CD4-positive, alpha-beta T cell treated with Interleukin-10 for 1 hour (primary cell): ENCODE data around the gene AACS.
"Not testable (repeated sequence)": the region's sequence is repeated elsewhere in the genome, so short reads cannot be mapped to it uniquely, and the experiment has no call there.

Source experiments
- DNase-seq: peaks from one replicate; pipeline ENCODE4 v3.0.0-alpha.2; 2020

Gene AACS

GRCh38 chr12:125056306-125056705 is 8.9 kb upstream of the AACS start:
- DNase-seq = no peak

DNA sequence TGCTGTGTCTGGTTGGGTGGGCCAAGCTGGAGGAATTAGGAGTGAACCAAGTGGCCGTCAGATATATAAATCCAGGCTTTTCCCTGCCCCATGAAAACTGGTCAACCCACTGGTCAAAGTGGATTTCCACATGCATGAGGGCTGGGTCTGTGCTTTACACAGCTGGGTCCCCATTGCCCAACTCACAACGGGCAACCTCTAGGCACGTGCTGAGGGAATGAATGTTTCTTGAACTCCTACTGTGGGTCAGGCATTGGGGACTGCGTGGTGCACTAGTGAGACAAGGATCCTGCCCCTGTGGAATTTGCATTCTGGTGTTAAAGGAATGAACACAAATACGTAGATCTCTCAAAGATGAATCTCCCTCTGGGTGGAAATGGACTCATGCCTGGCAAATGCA is 7.5 kb upstream of the AACS start:
- no peak for DNase-seq

DNA sequence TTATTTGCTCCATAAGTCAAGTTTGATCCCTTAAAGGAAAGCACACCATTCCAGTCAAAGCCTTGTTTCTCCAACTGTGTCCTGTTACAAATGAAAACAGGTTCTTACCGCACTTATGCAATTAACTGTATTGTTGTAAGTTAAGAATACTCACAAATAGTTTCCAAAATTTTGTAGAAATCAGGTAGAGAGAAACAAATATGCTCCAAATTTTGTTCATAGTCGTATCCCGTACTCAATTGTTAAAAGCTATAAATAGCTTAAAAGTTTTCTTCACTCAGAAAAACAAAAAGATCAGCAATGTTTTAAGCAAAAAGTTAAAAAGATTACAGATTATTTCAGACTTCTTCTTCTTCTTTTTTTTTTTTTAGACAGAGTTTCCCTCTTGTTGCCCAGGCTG is 4.0 kb upstream of the AACS start:
- no peak for DNase-seq

- not testable (repeated sequence) for DNase-seq
These were observed 1.7 kb upstream of the AACS start for GRCh38 chr12:125063522-125063921.

DNA sequence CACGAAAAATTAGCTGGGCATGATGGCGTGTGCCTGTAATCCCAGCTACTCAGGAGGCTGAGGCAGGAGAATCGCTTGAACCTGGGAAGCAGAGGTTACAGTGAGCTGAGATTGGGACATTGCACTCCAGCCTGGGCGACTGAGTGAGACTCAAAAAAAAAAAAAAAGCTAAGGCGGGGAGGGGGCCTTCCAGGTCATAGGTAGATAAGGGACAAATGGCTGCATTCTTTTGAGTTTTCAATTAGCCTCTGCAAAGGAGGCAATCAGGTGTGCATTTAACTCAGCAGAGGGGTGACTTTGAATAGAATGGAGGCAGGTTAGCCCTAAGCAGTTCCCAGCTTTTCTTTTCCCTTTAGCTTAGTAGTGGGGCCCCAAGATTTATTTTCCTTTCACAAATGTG is 743 bp upstream of the AACS start:
- DNase-seq = no peak

- no peak for DNase-seq
These were observed 810 bp downstream of the AACS start for GRCh38 chr12:125065919-125066570.

- no peak for DNase-seq
These were observed 3.2 kb downstream of the AACS start for GRCh38 chr12:125068391-125068790.

- DNase-seq = no peak
These were observed 4.4 kb downstream of the AACS start for GRCh38 chr12:125069616-125070015.

DNA sequence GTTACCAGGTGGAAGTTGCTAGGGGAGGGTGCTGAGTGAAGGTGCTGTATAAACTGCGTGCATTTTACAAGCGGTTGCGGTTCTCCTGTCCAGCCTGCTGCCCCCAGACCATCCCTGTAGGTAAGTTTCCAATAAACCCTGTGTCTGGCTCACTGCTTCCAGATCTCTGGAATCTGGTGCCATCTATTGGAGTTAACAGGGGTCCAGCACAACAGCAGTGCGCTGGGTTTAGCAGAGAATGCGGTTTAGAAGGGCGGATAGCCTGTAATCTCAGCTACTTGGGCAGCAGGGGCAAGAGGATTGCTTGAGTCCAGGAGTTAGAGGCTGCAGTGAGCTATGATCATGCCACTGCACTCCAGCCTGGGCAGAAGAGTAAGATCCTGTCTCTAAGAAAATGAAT is 4.9 kb downstream of the AACS start:
- DNase-seq = no peak

DNA sequence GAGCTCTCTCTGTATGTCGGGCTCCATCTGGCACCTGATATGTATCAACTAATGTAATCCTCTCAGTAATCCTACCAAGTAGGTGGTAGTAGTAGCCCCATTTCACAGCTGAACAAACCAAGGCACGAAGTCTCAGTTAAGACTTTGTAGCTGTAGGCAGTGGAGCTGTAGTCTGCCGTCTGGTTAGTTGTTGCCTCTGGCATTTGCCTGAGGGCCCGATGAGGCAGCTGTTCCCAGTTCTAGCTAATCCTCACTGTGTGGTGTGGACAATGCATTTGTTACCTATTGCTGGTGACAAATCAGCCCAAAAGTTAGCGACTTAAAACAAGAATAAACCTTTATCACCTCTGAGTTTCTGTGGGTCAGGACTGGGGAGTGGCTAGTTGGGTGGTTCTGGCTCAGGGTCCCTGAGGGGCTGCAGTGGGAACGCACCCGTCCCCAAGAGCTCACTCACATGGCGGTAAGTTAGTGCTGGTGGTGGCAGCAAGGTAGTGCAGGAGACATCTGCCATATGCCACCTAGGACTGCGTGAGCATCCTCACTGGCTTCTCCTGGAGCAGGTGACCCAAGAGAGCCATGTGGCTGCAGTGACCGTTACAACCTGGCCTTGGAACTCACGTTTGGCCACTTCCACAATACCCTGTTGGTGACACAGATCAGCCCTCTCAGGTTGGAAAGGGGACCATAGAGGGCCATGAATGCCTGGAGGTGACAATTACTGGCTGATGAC is 5.6 kb downstream of the AACS start:
- no peak for DNase-seq

GRCh38 chr12:125071456-125071855 is 6.2 kb downstream of the AACS start:
- no peak for DNase-seq

GRCh38 chr12:125072496-125072895 is 7.3 kb downstream of the AACS start:
- DNase-seq = no peak

DNA sequence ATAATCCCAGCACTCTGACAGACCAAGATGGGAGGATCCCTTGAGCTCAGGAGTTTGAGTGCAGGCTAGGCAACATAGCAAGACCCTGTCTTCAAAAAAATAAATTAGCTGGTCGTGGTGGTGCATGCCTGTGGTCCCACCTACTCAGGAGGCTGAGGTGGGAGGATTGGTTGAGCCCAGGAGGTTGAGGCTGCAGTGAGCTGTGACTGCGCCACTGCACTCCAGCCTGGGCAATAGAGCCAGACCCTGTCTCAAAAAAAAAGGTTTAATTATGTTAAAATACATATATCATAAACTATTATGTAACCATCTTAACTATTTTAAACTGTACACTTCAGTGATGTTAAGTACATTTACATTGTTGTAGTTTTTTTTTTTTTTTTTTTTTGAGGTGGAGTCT is 9.1 kb downstream of the AACS start:
- DNase-seq = not testable (repeated sequence)

DNA sequence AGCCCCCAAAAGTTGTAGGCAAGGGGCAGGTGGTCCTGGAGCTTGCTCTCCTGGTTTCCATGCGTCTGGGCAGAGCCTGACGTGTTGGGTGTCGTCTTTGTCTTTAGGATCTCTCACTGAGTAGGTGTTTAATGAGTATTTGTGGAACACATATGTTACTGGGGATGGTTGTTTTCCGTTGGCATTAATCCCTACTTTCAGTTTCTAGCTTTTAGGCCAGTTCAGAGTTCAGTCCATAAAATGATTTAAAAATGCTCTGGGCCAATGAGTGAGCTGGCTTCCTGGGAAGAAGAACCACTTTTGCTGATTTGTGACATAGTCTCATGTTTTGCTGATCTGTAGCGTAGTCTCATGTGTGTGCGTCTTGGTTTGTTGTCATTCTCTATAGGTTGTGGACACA is 10.9 kb downstream of the AACS start:
- DNase-seq = no peak

GRCh38 chr12:125079084-125079483 is 13.8 kb downstream of the AACS start:
- no peak for DNase-seq

DNA sequence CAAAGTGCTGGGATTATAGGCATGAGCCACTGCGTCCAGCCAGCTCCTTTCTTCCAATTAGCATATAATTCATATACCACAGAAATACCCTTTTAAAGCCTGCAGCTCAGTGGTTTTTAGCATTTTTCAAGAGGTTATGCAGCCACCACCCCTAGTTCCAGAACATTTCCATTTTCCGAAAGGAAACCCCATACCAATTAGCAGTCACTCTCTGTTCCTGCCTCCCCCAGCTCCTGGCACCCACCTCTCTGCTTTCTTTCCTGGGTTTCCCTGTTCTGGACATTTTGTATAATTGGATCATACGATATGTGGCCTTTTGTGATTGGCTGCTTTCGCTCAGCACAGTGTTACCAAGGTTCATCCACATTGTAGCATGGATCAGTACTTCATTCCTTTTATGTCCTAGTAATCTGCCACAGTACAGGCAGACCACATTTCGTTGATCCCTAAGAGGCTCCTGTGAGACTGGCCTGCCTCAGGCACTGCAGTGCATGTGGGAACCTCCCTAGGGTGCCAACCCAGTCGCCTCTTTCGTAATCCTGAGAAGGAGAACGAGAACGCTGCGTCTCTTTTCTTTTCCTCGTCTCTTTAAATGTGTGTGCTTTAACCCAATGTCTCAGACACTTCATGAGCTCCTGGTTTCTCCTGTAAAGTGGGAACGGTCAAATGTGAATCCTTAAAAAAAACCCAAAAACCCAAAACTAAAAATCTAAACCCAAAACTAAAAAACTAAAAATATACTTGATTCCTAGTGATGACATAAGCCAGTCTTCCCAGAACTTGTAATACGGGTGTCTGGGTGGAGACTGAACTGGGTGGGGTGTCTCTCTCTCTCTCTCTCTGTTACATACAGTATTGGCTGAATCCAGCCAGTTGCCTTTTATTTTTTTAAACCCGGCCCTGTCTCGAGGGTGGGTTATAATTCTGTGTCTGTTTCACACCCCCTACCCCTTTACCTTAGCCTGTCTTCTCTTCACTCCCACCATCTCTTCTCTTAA is 14.7 kb downstream of the AACS start:
- no peak for DNase-seq

- DNase-seq = no peak
These were observed 16.2 kb downstream of the AACS start for GRCh38 chr12:125081427-125081826.

DNA sequence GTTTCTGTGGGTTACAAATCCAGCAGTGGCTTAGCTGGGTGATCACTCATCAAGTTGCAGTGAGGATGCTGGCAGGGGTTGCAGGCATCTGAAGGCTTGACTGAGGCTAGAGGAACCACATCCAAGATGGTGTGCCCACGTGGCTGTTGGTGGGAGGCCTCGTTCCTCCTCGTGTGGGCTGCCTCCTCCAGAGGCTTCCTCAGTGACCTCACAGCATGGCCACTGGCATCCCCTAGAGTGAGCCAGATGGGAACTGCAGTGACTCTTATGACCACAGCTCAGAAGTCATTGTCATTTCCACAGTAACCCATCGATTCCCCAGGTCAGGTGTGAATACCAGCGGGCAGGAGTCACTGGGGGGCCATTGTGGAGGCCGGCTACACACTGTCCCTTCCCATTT is 17.8 kb downstream of the AACS start:
- no peak for DNase-seq

DNA sequence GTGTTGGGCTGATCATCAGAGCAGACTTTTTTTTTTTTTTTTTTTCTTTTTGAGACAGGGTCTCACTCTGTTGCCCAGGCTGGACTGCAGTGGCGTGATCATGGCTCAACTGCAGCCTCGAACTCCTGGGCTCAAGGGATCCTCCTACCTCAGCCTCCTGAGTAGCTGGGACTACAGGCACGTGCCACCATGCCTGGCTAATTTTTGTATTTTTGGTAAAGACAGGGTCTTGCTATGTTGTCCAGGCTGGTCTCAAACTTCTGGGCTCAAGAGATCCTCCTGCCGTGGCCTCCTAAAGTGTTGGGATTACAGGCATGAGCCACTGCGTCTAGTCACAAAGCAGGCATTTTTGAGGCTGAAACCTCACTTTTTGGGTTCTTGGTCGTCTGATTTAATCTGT is 23.0 kb downstream of the AACS start:
- DNase-seq = not testable (repeated sequence)

- DNase-seq = no peak
These were observed 23.8 kb downstream of the AACS start for GRCh38 chr12:125089083-125089482.

DNA sequence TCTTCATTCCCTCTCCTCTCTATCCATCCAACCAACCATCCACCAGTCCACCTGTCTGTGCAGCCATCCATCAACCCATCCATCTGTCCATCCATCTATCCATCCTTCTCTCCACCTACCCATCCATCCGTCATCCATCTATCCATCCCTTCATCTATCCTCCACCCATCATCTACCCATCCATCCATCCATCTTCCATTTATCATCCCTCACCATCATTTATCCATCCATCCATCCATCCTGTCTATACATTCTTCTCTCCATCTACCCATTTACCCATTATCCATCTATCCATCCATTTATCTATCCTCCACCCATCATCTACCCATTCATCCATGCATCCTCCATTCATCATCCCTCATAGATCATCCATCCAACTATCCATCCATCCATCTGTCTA is 24.4 kb downstream of the AACS start:
- no peak for DNase-seq

DNA sequence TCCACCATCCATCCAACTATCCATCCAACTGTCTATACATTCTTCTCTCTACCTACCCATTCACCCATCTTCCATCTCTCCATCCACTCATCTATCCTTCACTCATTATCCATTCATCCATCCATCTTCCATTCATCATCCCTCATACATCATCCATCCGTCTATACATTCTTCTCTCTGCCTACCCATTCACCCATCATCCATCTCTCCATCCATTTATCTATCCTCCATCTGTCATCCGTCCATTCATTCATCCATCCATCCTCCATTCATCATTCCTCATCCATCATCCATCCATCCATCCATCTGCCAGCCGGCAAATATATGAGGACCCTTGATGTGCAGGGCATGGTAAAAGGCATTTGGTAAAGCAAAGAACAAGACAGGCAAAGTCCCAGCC is 25.2 kb downstream of the AACS start:
- no peak for DNase-seq

- DNase-seq = no peak
These were observed 26.2 kb downstream of the AACS start for GRCh38 chr12:125091401-125091800.
